Coronary artery (tissue), 2 donors: ENCODE data around the gene HTRA2.

ENCODE experiments used
- DNase-seq: peaks from one replicate; pipeline ENCODE4 v3.0.0-alpha.2; 2017; ENCODE audit warnings: low spot score
- H3K27ac ChIP-seq, 2 donors: fragments of 200-600 bp; sonication (generic); one replicate each; pipeline ENCODE4 v1.5.1; 2016 to 2019
- H3K4me3 ChIP-seq: fragments of 200-600 bp; sonication (generic); 2 replicates; pipeline ENCODE4 v1.5.1; 2016; ENCODE audit warnings: mild to moderate bottlenecking, moderate library complexity
- TF ChIP-seq, protein P1 (sequence below): fragments of 200-600 bp; sonication (generic); IDR thresholded peaks from one replicate; pipeline ENCODE4 v1.5.1; 2019; ENCODE audit warnings: antibody characterized with exemption

Gene HTRA2

GRCh38 chr2:74548285-74548899, 18.7 kb downstream of the HTRA2 start:
- peak; percentile 66 for DNase-seq
- TF ChIP-seq, protein P1, sequence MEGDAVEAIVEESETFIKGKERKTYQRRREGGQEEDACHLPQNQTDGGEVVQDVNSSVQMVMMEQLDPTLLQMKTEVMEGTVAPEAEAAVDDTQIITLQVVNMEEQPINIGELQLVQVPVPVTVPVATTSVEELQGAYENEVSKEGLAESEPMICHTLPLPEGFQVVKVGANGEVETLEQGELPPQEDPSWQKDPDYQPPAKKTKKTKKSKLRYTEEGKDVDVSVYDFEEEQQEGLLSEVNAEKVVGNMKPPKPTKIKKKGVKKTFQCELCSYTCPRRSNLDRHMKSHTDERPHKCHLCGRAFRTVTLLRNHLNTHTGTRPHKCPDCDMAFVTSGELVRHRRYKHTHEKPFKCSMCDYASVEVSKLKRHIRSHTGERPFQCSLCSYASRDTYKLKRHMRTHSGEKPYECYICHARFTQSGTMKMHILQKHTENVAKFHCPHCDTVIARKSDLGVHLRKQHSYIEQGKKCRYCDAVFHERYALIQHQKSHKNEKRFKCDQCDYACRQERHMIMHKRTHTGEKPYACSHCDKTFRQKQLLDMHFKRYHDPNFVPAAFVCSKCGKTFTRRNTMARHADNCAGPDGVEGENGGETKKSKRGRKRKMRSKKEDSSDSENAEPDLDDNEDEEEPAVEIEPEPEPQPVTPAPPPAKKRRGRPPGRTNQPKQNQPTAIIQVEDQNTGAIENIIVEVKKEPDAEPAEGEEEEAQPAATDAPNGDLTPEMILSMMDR: no peak
- H3K4me3 ChIP-seq: peak overlapping the region; percentile 76
- H3K27ac ChIP-seq: peak overlapping the region; percentile 59 to 78

GRCh38 chr2:74548900-74549826, 19.4 kb downstream of the HTRA2 start:
- H3K4me3 ChIP-seq: peak overlapping the region; percentile 76
- peak overlapping the region; percentile 59 to 78 for H3K27ac ChIP-seq
- peak; percentile 74 for DNase-seq
- TF ChIP-seq, protein P1: no peak

DNA sequence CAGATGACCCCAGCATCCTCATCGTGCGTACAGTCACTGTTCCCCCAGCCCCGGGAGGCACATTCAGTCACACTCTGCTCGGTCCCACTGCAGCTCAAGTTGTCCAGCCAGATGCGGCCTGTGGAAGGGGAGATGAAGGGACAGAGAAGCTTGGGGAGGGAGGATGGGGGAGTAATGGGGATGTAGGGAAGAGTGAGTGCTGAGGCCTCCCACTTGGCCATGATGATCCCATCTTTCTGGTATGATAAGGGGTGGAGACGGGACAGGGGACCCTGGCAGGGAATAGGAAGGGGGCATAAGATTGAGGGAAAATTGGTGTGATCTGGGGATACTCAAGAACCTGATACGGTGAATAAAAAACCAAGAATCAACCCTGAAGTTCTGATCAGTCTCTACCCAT, 20.5 kb downstream of the HTRA2 start:
- TF ChIP-seq, protein P1: no peak
- H3K4me3 ChIP-seq: no peak overlapping the region
- H3K27ac ChIP-seq: no peak overlapping the region
- DNase-seq: no peak

DNA sequence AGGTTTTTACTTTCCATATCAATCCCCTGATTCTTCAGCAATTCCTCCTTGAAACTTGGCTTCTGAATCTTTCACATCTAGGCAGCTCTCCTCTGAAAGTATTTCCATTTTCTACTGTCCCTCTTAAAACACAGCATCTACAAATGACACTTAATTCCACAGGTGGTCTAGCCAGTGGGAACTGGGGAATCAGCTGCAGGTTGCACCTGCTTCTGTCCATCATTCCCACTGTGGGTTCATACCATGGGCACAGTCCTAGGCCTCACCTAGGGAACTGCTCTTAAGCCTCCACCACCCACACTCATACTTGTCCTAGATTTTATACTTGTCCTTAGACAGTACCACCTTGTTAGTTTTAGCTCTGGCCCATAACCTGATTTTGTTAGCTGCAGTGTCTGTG, 21.8 kb downstream of the HTRA2 start:
- TF ChIP-seq, protein P1: no peak
- Histone ChIP-seq H3K4me3 (no peak overlapping the region), H3K27ac (no peak overlapping the region)
- peak; percentile 22 for DNase-seq

GRCh38 chr2:74551942-74552913, 22.5 kb downstream of the HTRA2 start:
- TF ChIP-seq, protein P1: no peak
- Histone ChIP-seq H3K4me3 (no peak overlapping the region), H3K27ac (no peak overlapping the region)
- DNase-seq: peak; percentile 68

GRCh38 chr2:74552914-74553811, 23.4 kb downstream of the HTRA2 start:
- TF ChIP-seq, protein P1: no peak
- Histone ChIP-seq H3K27ac (peak overlapping the region; percentile 82 to 99), H3K4me3 (peak overlapping the region; percentile 98)
- peak; percentile 79 for DNase-seq
